ENCODE results near the gene SV2B. TPM values are rescaled to one million over a fixed set of nuclear protein-coding genes. Genes with fewer than 3 reads are reported as not detected.

Gene SV2B
- total and polyA plus RNA-seq, 2 donors (not counting 1 experiment from before 2014, with no cell fraction given), result not detected

GRCh38 chr15:91153954-91154353 lies 53.9 kb downstream of the SV2B start:
- Mint-ChIP-seq H3K27me3 (peaks cover 51% of the 10 kb centered on the region), H3K4me1 (no peaks in the 10 kb centered on the region), H3K9me3 (ENCODE audit: insufficient read depth) (no peaks in the 10 kb centered on the region), H3K4me3 (no peak overlapping the region), H3K27ac (no peak overlapping the region)
- Histone ChIP-seq H4K20me1 (ENCODE audit: control insufficient read depth, insufficient read depth, low read length, poor library complexity, severe bottlenecking) (no peaks in the 10 kb centered on the region), H3K27me3 (replicated peaks in 1 of 4; ENCODE audit: control extremely low read depth in 1 of 4, control insufficient read depth in 3 of 4, insufficient read depth in 4 of 4, low read length in 3 of 4) (peaks cover 0 to 25% (median 2%) of the 10 kb centered on the region in 4 experiments), H3K4me3 (ENCODE audit: control extremely low read depth in 1 of 5, extremely low read depth in 1 of 5, insufficient read depth in 1 of 5, low read depth in 2 of 5, low read length in 4 of 5) (no peak overlapping the region), H3K4me1 (ENCODE audit: control insufficient read depth in 2 of 2, insufficient read depth in 2 of 2, low read length in 2 of 2) (no peaks in the 10 kb centered on the region), H3K27ac (ENCODE audit: low read length in 2 of 2) (no peak overlapping the region), H3K79me2 (ENCODE audit: control insufficient read depth, insufficient read depth, low read length) (no peaks in the 10 kb centered on the region), H3K9ac (ENCODE audit: low read length) (no peak overlapping the region), H3K9me3 (ENCODE audit: control extremely low read depth in 1 of 3, control insufficient read depth in 2 of 3, insufficient read depth in 1 of 3, low read length in 2 of 3) (no peaks in the 10 kb centered on the region), H3K4me2 (replicated peaks; ENCODE audit: low read depth, low read length, poor library complexity, severe bottlenecking) (no peak overlapping the region), H2AFZ (ENCODE audit: insufficient read depth, low read depth, low read length, poor library complexity, severe bottlenecking) (no peak overlapping the region), H3K36me3 (replicated peaks in 1 of 2; ENCODE audit: control extremely low read depth in 1 of 2, control insufficient read depth in 1 of 2, extremely low read depth in 1 of 2, insufficient read depth in 2 of 2, low read length in 1 of 2) (no peaks in the 10 kb centered on the region)
- ChIA-PET CTCF (no interaction called here), POLR2A (no interaction called here)
- TF ChIP-seq EZH2 (IDR thresholded peaks at IDR 0.05; ENCODE audit: borderline replicate concordance, insufficient read depth, low read depth, low read length, poor library complexity, severe bottlenecking) (no peak), CTCF (IDR thresholded peaks at IDR 0.05) (no peak)
- ATAC-seq (ENCODE audit: low read depth) (no peak), DNase-seq (no peak)
- intact Hi-C loops (cut with micrococcal nuclease), result no loop called here
- WGBS (ENCODE audit: insufficient coverage), result 100% methylated on average over 1 of the region's 1 CpG

DNA sequence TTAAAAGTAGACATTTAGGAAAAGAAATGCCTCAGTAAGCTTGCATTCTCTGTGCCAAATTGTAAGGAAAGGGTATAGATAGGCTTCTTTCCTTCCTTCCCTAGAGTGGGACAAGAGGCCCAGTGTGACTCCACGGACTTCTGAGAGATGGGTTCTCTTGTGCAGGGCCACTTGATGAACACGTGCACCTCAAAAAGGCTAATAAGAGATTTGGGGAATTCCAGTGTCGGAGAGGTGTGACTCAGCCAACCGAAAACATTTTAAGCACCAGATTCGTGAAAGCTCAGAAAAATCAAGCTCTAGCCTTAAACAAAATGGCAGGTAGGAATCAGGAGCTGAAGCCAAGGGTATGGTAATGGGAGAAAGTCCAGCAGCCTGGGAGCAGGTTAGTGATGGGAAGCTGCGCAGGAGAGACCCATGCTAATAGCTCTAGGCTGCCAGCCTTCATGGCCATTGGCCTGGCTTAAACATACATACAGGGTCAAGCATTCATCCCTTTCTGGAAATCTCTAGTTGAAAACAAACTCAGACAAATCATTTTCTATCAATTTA lies 56.2 kb downstream of the SV2B start:
- Histone ChIP-seq H3K79me2 (ENCODE audit: control insufficient read depth, insufficient read depth, low read length) (no peaks in the 10 kb centered on the region), H3K9me3 (ENCODE audit: control extremely low read depth in 1 of 3, control insufficient read depth in 2 of 3, insufficient read depth in 1 of 3, low read length in 2 of 3) (no peaks in the 10 kb centered on the region), H3K4me1 (ENCODE audit: control insufficient read depth in 2 of 2, insufficient read depth in 2 of 2, low read length in 2 of 2) (no peaks in the 10 kb centered on the region), H3K36me3 (replicated peaks in 1 of 2; ENCODE audit: control extremely low read depth in 1 of 2, control insufficient read depth in 1 of 2, extremely low read depth in 1 of 2, insufficient read depth in 2 of 2, low read length in 1 of 2) (no peaks in the 10 kb centered on the region), H4K20me1 (ENCODE audit: control insufficient read depth, insufficient read depth, low read length, poor library complexity, severe bottlenecking) (no peaks in the 10 kb centered on the region), H2AFZ (ENCODE audit: insufficient read depth, low read depth, low read length, poor library complexity, severe bottlenecking) (no peak overlapping the region), H3K9ac (ENCODE audit: low read length) (no peak overlapping the region), H3K27me3 (replicated peaks in 1 of 4; ENCODE audit: control extremely low read depth in 1 of 4, control insufficient read depth in 3 of 4, insufficient read depth in 4 of 4, low read length in 3 of 4) (peaks cover 0 to 20% (median 2%) of the 10 kb centered on the region in 4 experiments), H3K4me3 (ENCODE audit: control extremely low read depth in 1 of 5, extremely low read depth in 1 of 5, insufficient read depth in 1 of 5, low read depth in 2 of 5, low read length in 4 of 5) (no peak overlapping the region), H3K4me2 (replicated peaks; ENCODE audit: low read depth, low read length, poor library complexity, severe bottlenecking) (no peak overlapping the region), H3K27ac (ENCODE audit: low read length in 2 of 2) (no peak overlapping the region)
- H3K27me3 Mint-ChIP-seq, result peaks cover 41% of the 10 kb centered on the region
- no peaks in the 10 kb centered on the region for H3K9me3 Mint-ChIP-seq (ENCODE audit: insufficient read depth)
- WGBS (ENCODE audit: insufficient coverage), result 82% methylated on average over 4 of the region's 6 CpGs
- POLR2A ChIA-PET, result no interaction called here
- no peak overlapping the region for H3K4me3 Mint-ChIP-seq
- no peaks in the 10 kb centered on the region for H3K4me1 Mint-ChIP-seq
- no peak for TF ChIP-seq CTCF (IDR thresholded peaks at IDR 0.05)
- TF ChIP-seq EZH2 (IDR thresholded peaks at IDR 0.05; ENCODE audit: borderline replicate concordance, insufficient read depth, low read depth, low read length, poor library complexity, severe bottlenecking), result no peak
- DNase-seq (no peak), ATAC-seq (ENCODE audit: low read depth) (no peak)
- CTCF ChIA-PET, result no interaction called here
- intact Hi-C loops (cut with micrococcal nuclease), result no loop called here
- no peak overlapping the region for H3K27ac Mint-ChIP-seq

Data from B cell (primary cell).